Transverse colon (tissue), 4 donors: ENCODE data around the gene RPL39L. TPM values are rescaled to one million over a fixed set of nuclear protein-coding genes. Genes with fewer than 3 reads are reported as not detected.
"Not testable (repeated sequence)": the region's sequence is repeated elsewhere in the genome, so short reads cannot be mapped to it uniquely, and the experiment has no call there.

Source experiments
- DNase-seq: peaks from one replicate; pipeline ENCODE4 v3.0.0-alpha.2; 2019
- H3K27ac ChIP-seq, 4 donors: fragments of 200-600 bp; sonication (generic); 2 replicates each; pipeline ENCODE4 v1.5.1; 2016 to 2018; ENCODE audit warnings: inconsistent platforms in 4 of 4
- H3K27me3 ChIP-seq: fragments of 200-600 bp; sonication (generic); 2 replicates; pipeline ENCODE4 v1.5.1; 2017; ENCODE audit warnings: inconsistent platforms
- H3K36me3 ChIP-seq, 4 donors: fragments of 200-600 bp; sonication (generic); 2 replicates each; pipeline ENCODE4 v1.5.1; 2017 to 2019; ENCODE audit warnings: inconsistent platforms in 4 of 4
- H3K4me1 ChIP-seq, 4 donors: fragments of 200-600 bp; sonication (generic); 2 replicates each; pipeline ENCODE4 v1.5.1; 2017 to 2020; ENCODE audit warnings: inconsistent platforms in 4 of 4
- H3K4me3 ChIP-seq, 4 donors: fragments of 200-600 bp; sonication (generic); 1 replicate in 1 of 4; 2 replicates in 3 of 4; pipeline versions ENCODE4 v1.5.1 to v1.6.1; 2017 to 2019; ENCODE audit warnings: inconsistent platforms in 4 of 4
- H3K9me3 ChIP-seq, 2 donors: fragments of 200-600 bp; sonication (generic); 2 replicates each; pipeline ENCODE4 v1.5.1; 2017 to 2019; ENCODE audit warnings: inconsistent platforms in 2 of 2
- EP300 ChIP-seq: sonication (generic); formaldehyde crosslinking; IDR thresholded peaks from one replicate; pipeline ENCODE4 v1.6.1; 2017; ENCODE audit warnings: antibody characterized with exemption, low read depth
- POLR2A ChIP-seq: fragments of 450-650 bp; IDR thresholded peaks from one replicate; pipeline ENCODE4 v1.6.1; 2016; ENCODE audit warnings: antibody characterized with exemption, mild to moderate bottlenecking, moderate library complexity
- POLR2AphosphoS5 ChIP-seq, 3 donors: sonication (generic); formaldehyde crosslinking; IDR thresholded peaks; one replicate each; pipeline ENCODE4 v1.6.1; 2016; ENCODE audit warnings: antibody characterized with exemption in 3 of 3
- WGBS, 2 donors: methylation state at CpG; one replicate each; pipeline ENCODE4 v1.1.5; 2018; ENCODE audit warnings: low coverage in 1 of 2; 5-methylcytosine and 5-hydroxymethylcytosine counted together
- in situ Hi-C, 4 donors: fragments of 200-750 bp; cut with MboI; loops; one replicate each; pipeline versions ENCODE4 v1.15.0 to v1.15.1; 2017; ENCODE audit warnings: low sequenced_read_pairs in 3 of 4, low pct_ligation_motif_present in 1 of 4, low pct_unique_long_range_greater_than_20kb in 1 of 4
- intact Hi-C: fragments of 100-400 bp; cut with DNase I; formaldehyde crosslinking; loops from one replicate; pipeline ENCODE4 v1.15.1; 2023; ENCODE audit warnings: low total_unique reads
- total RNA-seq, 4 donors: library from RNA; depleted of rRNA; stranded (reverse); fragments of >200 nt; gene quantifications; one replicate each; pipeline ENCODE4 v1.1.0, GENCODE V29; 2016
- TF ChIP-seq, protein P1 (sequence below), 5 experiments: fragments of 200-600 bp in 3 of 5; fragments of 450-650 bp in 2 of 5; sonication (generic) in 3 of 5; IDR thresholded peaks; 1 replicate in 2 of 5; 2 replicates in 3 of 5; pipeline ENCODE4 v1.5.1; 2016 to 2017; ENCODE audit warnings: antibody characterized with exemption in 5 of 5, inconsistent platforms in 3 of 5, mild to moderate bottlenecking in 2 of 5, moderate library complexity in 1 of 5

Gene RPL39L
- total RNA-seq, 4 donors from 2014 or later = 2.2 to 5.6 (median 2.4) TPM; not detected in 1

DNA sequence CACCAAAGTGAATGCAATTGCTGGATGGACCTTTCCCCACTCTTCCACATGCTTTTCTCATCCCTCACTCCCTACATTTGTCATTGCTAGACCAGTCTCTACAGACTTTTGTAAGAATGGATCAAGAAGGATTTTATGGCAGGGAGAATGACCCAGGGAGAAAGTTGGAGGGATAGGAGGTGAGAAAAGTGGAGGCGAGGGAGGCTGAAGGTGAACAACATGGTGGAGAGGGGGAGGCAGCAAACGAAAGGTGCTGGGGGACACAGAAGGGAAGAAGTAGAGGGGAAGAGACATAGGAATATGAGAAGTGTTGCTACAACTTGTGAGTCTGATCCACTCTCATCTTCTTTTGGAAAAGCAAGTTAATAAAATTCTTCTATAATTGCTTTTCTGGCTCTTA lies 33.6 kb upstream of the RPL39L start:
- Histone ChIP-seq H3K9me3 (no peaks in the 10 kb centered on the region), H3K36me3 (no peaks in the 10 kb centered on the region), H3K27ac (no peak overlapping the region), H3K27me3 (no peaks in the 10 kb centered on the region), H3K4me3 (no peak overlapping the region), H3K4me1 (peaks cover 0 to 7% (median 0%) of the 10 kb centered on the region in 4 donors)
- intact Hi-C loops (no loop called here), in situ Hi-C loops (loop anchor here (25.0 kb wide), 2 partner anchors 336 to 561 kb away; partner anchors contain the start of genes AHSG (in 4 of the 4) and ADIPOQ (in 1 of the 4))
- no peak for DNase-seq
- WGBS, 2 donors = 90 to 95% methylated on average over 2 of the region's 2 CpGs
- TF ChIP-seq POLR2A (no peak), POLR2AphosphoS5 (IDR thresholded peaks at IDR 0.05) (no peak), EP300 (no peak)
- TF ChIP-seq, protein P1, sequence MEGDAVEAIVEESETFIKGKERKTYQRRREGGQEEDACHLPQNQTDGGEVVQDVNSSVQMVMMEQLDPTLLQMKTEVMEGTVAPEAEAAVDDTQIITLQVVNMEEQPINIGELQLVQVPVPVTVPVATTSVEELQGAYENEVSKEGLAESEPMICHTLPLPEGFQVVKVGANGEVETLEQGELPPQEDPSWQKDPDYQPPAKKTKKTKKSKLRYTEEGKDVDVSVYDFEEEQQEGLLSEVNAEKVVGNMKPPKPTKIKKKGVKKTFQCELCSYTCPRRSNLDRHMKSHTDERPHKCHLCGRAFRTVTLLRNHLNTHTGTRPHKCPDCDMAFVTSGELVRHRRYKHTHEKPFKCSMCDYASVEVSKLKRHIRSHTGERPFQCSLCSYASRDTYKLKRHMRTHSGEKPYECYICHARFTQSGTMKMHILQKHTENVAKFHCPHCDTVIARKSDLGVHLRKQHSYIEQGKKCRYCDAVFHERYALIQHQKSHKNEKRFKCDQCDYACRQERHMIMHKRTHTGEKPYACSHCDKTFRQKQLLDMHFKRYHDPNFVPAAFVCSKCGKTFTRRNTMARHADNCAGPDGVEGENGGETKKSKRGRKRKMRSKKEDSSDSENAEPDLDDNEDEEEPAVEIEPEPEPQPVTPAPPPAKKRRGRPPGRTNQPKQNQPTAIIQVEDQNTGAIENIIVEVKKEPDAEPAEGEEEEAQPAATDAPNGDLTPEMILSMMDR (IDR thresholded peaks at IDR 0.05) = no peak

DNA sequence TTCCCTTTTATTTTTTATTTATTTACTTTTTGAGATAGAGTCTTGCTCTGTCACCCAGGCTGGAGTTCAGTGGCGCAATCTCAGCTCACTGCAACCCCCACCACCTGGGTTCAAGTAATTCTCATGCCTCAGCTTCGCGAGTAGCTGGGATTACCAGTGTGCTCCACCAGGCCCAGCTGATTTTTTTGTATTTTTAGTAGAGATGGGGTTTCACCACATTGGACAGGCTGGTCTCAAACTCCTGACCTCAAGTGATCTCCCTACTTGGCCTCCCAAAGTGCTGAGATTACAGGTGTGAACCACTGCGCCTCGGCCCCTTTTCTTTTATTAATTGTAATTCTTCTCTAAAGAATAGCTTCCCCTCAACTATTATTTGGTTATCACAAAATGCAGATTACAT lies 31.6 kb upstream of the RPL39L start:
- in situ Hi-C loops = loop anchor here (25.0 kb wide), 2 partner anchors 334 to 559 kb away; partner anchors contain the start of genes AHSG (in 4 of the 4) and ADIPOQ (in 1 of the 4)
- H3K9me3 ChIP-seq, H3K4me3 ChIP-seq, H3K36me3 ChIP-seq, H3K27me3 ChIP-seq, DNase-seq, H3K4me1 ChIP-seq, H3K27ac ChIP-seq, intact Hi-C loops: not testable (repeated sequence)
- 92 to 93% methylated on average over 4 to 5 of the region's 5 CpGs for WGBS, 2 donors

- in situ Hi-C loops (loop anchor here (10.0 to 25.0 kb wide), 4 partner anchors 55 to 557 kb away; partner anchors contain the start of genes AHSG (in 4 of the 4) and ADIPOQ (in 3 of the 4)), intact Hi-C loops (loop anchor here (10.0 kb wide), 1 partner anchor 325 kb away; the partner anchor contains the start of gene ADIPOQ)
- peaks cover 0 to 7% (median 2%) of the 10 kb centered on the region in 4 donors for H3K4me1 ChIP-seq
- no peak overlapping the region for H3K27ac ChIP-seq
- WGBS, 2 donors = 53 to 81% methylated on average over 2 of the region's 2 CpGs
- DNase-seq = no peak
- TF ChIP-seq, protein P1 (IDR thresholded peaks at IDR 0.05) = no peak
- TF ChIP-seq POLR2AphosphoS5 (IDR thresholded peaks at IDR 0.05) = no peak
- TF ChIP-seq EP300 = no peak
- TF ChIP-seq POLR2A = no peak
- no peak overlapping the region for H3K4me3 ChIP-seq
- no peaks in the 10 kb centered on the region for H3K36me3 ChIP-seq
- no peaks in the 10 kb centered on the region for H3K27me3 ChIP-seq
- no peaks in the 10 kb centered on the region for H3K9me3 ChIP-seq
Measured at GRCh38 chr3:187169231-187169960, 30.1 kb upstream of the RPL39L start.

DNA sequence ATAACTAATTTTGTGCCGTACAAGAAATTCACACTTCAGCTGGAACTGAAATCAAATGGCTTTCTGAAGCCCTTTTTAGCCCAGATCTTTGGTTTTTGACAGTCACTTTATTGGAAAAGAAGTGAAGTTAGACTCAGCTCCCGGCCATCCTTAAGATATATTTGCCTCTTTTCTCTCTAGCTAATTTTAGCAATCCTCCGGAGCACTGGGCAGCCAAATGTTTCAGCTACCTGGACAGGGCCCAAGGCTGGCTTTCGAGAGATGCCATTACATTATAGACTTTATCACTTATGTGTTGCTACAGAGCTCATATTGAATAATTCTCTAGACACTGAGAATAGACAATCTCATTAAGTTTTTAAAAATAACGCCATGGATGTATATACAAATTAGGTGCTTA lies 28.5 kb upstream of the RPL39L start:
- intact Hi-C loops (loop anchor here (10.0 kb wide), 1 partner anchor 323 kb away; the partner anchor contains the start of gene ADIPOQ), in situ Hi-C loops (loop anchor here (10.0 to 25.0 kb wide), 4 partner anchors 53 to 555 kb away; partner anchors contain the start of genes AHSG (in 4 of the 4) and ADIPOQ (in 3 of the 4))
- no peak for DNase-seq
- TF ChIP-seq, protein P1 (IDR thresholded peaks at IDR 0.05) = no peak
- TF ChIP-seq POLR2A (no peak), EP300 (no peak), POLR2AphosphoS5 (IDR thresholded peaks at IDR 0.05) (no peak)
- Histone ChIP-seq H3K36me3 (no peaks in the 10 kb centered on the region), H3K27me3 (no peaks in the 10 kb centered on the region), H3K9me3 (no peaks in the 10 kb centered on the region), H3K27ac (no peak overlapping the region), H3K4me1 (peaks cover 0 to 4% (median 0%) of the 10 kb centered on the region in 4 donors), H3K4me3 (no peak overlapping the region)
- 80 to 81% methylated on average over 1 to 5 of the region's 5 CpGs for WGBS, 2 donors
